ENCODE results near the gene HUNK. TPM values are rescaled to one million over a fixed set of nuclear protein-coding genes. Genes with fewer than 3 reads are reported as not detected.

Gene HUNK
- total RNA-seq, 1 donor from 2014 or later = 3.1 TPM

- no peak for DNase-seq (ENCODE audit: low read depth)
- Histone ChIP-seq H3K27me3 (ENCODE audit: control insufficient read depth, insufficient read depth, low read length) (no peaks in the 10 kb centered on the region), H3K4me3 (ENCODE audit: low read depth, low read length) (no peak overlapping the region), H3K36me3 (ENCODE audit: control insufficient read depth, insufficient read depth, low read length) (no peaks in the 10 kb centered on the region)
- TF ChIP-seq CTCF (IDR thresholded peaks at IDR 0.05; ENCODE audit: insufficient read depth, low read length, poor library complexity, severe bottlenecking) = no peak
Observed at GRCh38 chr21:31838586-31839355, 34.0 kb upstream of the HUNK start.

GRCh38 chr21:31844206-31844605, 28.6 kb upstream of the HUNK start:
- no peak for TF ChIP-seq CTCF (IDR thresholded peaks at IDR 0.05; ENCODE audit: insufficient read depth, low read length, poor library complexity, severe bottlenecking)
- Histone ChIP-seq H3K27me3 (ENCODE audit: control insufficient read depth, insufficient read depth, low read length) (no peaks in the 10 kb centered on the region), H3K36me3 (ENCODE audit: control insufficient read depth, insufficient read depth, low read length) (no peaks in the 10 kb centered on the region), H3K4me3 (ENCODE audit: low read depth, low read length) (no peak overlapping the region)
- DNase-seq (ENCODE audit: low read depth) = no peak

GRCh38 chr21:31845151-31845729, 27.6 kb upstream of the HUNK start:
- TF ChIP-seq CTCF (IDR thresholded peaks at IDR 0.05; ENCODE audit: insufficient read depth, low read length, poor library complexity, severe bottlenecking) = no peak
- no peak overlapping the region for H3K4me3 ChIP-seq (ENCODE audit: low read depth, low read length)
- H3K36me3 ChIP-seq (ENCODE audit: control insufficient read depth, insufficient read depth, low read length) = no peaks in the 10 kb centered on the region
- no peak for DNase-seq (ENCODE audit: low read depth)
- no peaks in the 10 kb centered on the region for H3K27me3 ChIP-seq (ENCODE audit: control insufficient read depth, insufficient read depth, low read length)

GRCh38 chr21:31846690-31847089, 26.1 kb upstream of the HUNK start:
- Histone ChIP-seq H3K36me3 (ENCODE audit: control insufficient read depth, insufficient read depth, low read length) (no peaks in the 10 kb centered on the region), H3K27me3 (ENCODE audit: control insufficient read depth, insufficient read depth, low read length) (no peaks in the 10 kb centered on the region), H3K4me3 (ENCODE audit: low read depth, low read length) (no peak overlapping the region)
- DNase-seq (ENCODE audit: low read depth) = no peak
- TF ChIP-seq CTCF (IDR thresholded peaks at IDR 0.05; ENCODE audit: insufficient read depth, low read length, poor library complexity, severe bottlenecking) = no peak

GRCh38 chr21:31847761-31848160, 25.1 kb upstream of the HUNK start:
- no peaks in the 10 kb centered on the region for H3K27me3 ChIP-seq (ENCODE audit: control insufficient read depth, insufficient read depth, low read length)
- H3K4me3 ChIP-seq (ENCODE audit: low read depth, low read length) = no peak overlapping the region
- TF ChIP-seq CTCF (IDR thresholded peaks at IDR 0.05; ENCODE audit: insufficient read depth, low read length, poor library complexity, severe bottlenecking) = no peak
- no peak for DNase-seq (ENCODE audit: low read depth)
- no peaks in the 10 kb centered on the region for H3K36me3 ChIP-seq (ENCODE audit: control insufficient read depth, insufficient read depth, low read length)
